Ishikawa (cell line): ENCODE measurements around the gene TRAPPC3.

Experiments
- CEBPB ChIP-seq: IDR thresholded peaks from 2 replicates; pipeline ENCODE4 v1.6.1; 2012
- EGR1 ChIP-seq: IDR thresholded peaks from 2 replicates; pipeline ENCODE4 v1.6.1; 2012
- EP300 ChIP-seq: IDR thresholded peaks from 2 replicates; pipeline ENCODE4 v1.6.1; 2012; ENCODE audit warnings: borderline replicate concordance
- RAD21 ChIP-seq: IDR thresholded peaks from 2 replicates; pipeline ENCODE4 v1.6.1; 2012; ENCODE audit warnings: low read depth
- REST ChIP-seq: IDR thresholded peaks from 2 replicates; pipeline ENCODE4 v1.6.1; 2012; ENCODE audit warnings: low read depth, mild to moderate bottlenecking
- TEAD4 ChIP-seq: IDR thresholded peaks from 2 replicates; pipeline ENCODE4 v1.6.1; 2012
- YY1 ChIP-seq: IDR thresholded peaks from 2 replicates; pipeline ENCODE4 v1.6.1; 2012; ENCODE audit warnings: low read depth

GRCh38 chr1:36154765-36155407 lies 5.6 kb upstream of the TRAPPC3 start:
- TF ChIP-seq TEAD4 (no peak), YY1 (no peak), EP300 (no peak), REST (no peak), EGR1 (no peak), CEBPB (no peak), RAD21 (no peak)
